NCI-H2171 (cell line): Measurements from ENCODE around the gene PPFIA2.

Experiments used
- DNase-seq: peaks from one replicate; lab custom pipeline; 2025; lab: John Stamatoyannopoulos, UW

PPFIA2 gene

GRCh38 chr12:81546811-81547210, 212.3 kb downstream of the PPFIA2 start:
- DNase-seq = no peak

DNA sequence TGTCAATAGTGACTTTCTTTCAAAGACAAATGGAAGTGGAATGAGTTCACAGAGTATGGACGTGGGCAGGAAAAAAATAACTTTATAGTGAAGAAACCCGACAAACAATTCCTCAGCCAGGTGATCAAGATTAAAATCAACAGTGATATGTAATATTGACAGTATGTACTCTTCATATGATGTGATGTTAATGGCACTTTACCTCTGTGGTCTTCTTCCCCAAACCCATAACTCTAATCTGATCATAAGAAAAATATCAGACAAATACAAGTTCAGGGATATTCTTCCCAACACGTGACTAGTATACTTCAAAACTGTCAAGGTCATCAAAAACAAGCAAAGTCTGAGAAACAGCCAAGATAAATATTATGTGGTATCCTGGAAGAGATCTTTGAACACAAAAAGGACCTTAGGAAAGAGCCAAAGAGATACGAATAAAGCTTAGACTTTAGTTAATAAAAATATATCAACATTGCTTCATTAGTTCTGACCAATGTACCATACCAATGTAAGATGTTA, 215.5 kb downstream of the PPFIA2 start:
- no peak for DNase-seq

DNA sequence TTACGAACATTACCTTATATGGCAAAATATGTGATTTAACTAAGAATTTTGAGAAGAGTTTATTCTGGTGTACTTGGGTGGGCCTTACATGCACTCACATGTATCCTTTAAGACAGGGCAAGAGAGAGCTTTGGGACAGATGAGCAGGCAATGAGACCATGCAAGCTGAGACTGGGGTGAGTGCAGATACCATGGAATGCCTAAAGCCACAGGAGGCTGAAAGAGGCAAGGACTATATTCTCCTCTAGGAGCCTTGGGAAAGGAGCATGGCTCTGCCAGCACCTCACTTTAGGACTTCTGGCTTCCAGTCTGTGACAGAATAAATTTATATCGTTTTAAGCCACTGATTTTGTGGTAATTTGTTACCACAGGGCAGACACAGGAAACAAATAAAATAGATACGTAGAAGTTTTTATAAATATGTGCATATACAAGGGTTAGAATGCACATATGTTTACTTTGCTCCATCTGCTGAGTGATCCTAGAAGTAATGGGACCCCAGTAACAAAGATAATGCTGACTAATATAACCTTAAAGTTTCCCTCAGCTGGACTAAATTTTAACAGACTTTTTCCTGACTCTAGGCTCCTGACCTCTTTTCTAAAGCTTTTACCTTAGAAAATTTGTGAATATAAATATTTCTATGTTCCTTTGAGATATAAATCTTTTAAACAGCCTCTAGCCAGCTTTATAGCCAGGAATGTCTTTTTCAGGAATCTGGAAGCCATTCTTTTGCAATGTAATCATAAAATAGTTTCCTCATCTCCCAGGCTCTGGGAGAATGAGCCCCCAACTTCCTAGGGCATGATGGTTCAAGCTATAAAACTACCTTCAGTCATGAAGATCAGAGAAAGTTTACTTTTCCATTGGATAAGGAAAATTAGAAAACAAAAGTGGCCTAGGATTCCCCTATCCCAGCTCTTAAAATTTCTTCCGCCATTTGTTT, 216.8 kb downstream of the PPFIA2 start:
- DNase-seq = no peak

GRCh38 chr12:81541121-81541520, 218.0 kb downstream of the PPFIA2 start:
- DNase-seq = no peak

DNA sequence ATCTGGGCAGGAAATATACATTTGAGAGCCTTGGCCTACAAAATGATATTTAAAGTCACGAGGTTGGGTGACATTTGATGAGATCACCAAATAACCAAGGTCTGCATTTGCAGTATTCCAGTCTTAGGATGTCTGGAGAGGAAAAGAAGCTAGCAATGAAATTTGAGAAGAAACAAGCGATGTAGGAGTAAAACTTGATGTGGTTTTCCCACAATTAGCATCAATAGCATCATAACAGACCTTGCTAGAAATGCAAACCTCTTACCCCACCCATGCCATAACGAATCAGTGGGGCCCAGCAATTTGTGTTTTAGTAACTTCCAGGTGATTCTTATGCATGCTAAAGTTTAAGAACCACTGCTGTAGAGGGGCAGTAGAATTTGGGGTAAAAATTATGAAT, 219.9 kb downstream of the PPFIA2 start:
- no peak for DNase-seq

DNA sequence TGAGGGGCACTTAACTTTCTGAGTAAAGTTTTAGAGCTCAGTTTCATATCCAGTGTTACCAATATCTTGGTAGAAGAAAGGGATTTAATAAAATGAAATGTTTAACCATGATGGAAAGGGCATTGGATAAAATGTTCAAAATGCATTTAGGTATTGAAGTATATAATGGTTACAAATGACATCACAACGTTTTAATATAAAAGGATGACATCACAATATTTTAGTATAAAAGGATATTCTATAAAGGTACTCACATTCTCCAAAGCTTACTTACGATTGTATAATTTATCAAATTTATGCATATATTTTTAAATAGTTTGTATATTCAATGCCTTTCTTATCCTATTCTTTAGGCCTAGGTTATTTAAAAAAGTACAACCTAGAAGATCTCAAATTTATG, 226.1 kb downstream of the PPFIA2 start:
- DNase-seq = no peak

DNA sequence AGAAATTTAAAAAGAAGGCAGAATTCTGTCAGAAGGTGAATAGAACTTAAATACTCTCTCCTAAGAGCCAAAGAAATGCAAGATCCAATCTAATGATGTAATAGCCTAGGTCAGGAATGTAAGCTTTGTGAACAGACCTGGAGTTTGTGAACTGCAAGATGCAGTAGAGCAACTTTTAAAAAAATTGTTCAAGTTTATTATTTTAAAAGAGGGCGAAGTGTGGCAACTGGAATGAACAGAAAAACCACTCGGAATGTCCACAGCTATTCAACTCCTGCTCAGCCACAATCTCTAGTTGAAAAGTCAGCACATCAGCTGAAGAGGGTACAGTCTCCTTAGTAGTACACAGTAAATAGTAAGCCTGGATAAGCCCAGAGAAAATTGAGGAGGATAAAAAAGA, 228.8 kb downstream of the PPFIA2 start:
- DNase-seq = no peak

DNA sequence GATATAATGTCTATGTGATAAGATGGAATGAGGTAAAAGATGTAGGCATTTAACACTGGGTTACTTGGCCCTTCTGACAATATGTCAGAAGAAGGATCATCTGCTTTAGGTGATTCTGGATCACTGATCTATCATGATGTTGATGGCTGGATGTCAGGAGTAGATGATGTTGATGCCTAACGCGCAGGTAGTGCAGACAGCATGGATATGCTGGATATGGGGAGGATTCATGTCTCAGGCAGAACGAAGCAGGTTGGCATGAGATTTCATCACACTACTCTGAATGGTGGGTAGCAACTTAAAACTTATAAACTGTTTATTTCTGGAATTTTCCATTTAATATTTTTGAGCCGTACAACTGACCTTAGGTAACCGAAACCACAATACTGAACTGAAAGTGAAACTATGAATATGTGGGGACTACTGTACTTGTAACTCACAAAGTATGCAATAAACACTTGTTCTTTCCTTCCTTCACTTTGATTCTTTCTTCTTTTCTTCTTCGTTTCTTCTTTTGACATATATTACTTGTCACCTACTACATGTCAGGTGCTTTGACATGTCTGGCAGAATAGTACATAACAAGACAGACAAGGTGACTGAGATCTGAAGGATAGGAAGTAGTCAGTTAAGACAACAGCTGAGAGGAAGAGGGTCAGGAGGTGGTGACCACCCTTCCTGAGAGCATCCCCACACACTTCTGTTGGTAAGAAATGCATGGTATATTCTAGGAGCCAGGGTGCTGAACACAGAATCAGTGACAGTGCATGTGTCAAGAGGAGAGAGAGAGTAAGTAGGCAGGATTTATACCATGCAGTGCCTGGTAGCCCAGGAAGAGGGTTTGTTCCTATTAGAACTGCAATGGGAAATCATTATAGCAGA, 238.8 kb downstream of the PPFIA2 start:
- DNase-seq = no peak

DNA sequence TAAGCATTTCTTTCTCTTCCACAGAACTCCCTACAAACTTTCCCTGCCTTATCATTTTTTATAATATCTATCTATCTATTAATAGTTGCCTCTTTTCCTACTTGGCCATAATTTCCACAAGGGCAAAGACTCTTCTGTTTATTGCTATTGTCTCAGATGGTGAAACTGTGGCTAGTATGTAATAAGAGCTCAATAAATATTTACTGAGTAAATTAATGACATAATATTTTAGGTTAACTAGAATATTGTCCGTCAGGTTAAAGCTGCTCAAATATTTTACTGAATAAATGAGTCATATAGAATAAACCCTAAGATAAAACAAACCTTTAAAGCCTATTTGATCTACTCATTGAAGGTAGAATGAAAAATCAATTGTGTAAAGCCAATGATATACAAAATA, 240.5 kb downstream of the PPFIA2 start:
- DNase-seq = no peak

DNA sequence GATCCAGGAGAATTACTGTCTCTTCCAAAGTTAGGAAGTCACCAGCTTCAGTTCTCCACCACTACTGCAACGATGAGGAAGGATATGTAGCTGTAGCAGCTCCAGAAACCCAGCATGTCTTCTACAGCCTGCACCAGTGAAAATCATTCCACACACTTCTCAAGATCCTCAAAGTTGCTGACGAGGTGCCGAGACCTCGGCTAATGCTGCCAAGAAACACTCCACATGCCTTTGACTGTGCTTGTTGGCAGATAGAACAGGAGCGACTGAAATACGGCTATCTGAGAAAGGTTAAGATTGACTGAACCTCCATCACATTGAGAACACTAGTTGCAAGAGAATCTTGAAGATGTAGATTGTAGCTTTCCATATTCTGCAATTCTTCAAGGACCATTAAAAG, 241.9 kb downstream of the PPFIA2 start:
- no peak for DNase-seq

DNA sequence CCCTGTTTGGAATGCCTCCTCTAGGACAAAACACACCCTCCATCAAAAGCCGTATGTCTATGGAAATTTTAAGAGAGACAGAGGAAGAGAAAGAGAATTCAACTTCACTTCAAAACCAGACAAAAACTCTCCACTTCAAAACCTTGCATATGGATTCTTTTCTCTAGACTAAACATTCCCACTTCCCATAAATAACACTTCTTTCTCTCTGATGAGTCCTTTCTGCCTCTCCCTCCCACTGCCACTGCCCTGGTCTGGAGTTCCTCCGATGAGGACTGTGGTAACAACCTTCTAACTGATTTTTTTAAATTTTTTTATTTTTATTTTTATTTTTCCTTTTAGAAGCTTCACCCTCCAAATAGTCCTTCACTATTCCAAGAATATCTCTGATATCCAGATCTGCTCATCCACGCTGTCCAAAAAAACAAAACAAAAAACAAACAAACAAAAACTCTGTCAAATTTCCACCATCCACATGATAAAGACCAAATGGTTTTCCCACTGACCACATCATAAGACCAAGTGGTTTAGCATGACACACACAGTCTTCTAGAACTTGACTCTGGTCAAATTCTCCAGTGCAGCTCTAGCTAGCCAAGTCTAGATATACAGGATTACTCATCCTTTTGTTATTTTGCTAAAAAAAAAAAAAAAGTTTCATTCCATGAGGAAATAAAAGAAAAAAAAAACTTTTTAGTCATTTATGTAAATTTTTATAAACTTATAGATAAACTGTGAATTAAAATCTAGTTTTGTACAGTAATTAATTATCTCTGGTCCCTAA, 256.0 kb downstream of the PPFIA2 start:
- no peak for DNase-seq

DNA sequence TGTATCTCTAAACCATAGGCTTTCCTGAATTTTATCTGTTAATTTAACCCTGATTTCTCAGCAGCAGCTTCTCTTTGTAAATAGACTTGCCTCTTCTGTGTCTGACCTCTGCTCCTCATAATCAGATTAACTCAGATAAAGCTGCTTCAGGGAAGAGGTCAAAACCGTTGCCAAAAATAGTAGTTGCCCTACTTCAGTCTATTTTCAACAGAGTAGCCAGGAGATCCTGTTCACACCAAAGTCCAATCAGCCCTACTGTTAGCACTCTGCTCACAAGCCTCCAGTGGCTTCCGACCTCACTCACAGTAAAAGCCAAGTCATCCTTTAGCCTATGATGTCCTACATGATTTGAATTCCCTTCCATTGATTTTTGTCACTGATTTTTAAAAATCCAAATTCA, 258.4 kb downstream of the PPFIA2 start:
- DNase-seq = no peak

DNA sequence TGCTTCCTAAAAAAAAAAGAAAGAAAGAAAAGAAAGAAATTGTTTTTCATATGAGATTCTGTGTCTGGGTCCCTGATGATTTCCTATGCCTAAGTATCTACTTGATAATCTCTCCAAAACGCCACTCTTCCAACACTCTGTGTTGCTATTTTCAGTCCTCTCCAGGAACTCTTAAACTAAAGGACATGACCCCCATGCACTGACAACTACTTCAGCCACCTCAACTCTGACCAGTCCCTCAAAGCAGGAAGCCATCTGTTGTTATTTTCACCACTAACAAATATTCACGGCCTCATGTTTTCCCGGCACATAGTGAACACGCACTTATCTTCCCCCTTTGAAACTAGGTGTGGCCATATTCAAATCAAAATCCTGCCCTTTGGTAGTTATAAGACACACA, 259.3 kb downstream of the PPFIA2 start:
- no peak for DNase-seq

- DNase-seq = peak; percentile 21
These were observed 266.9 kb downstream of the PPFIA2 start for GRCh38 chr12:81492131-81492720.

DNA sequence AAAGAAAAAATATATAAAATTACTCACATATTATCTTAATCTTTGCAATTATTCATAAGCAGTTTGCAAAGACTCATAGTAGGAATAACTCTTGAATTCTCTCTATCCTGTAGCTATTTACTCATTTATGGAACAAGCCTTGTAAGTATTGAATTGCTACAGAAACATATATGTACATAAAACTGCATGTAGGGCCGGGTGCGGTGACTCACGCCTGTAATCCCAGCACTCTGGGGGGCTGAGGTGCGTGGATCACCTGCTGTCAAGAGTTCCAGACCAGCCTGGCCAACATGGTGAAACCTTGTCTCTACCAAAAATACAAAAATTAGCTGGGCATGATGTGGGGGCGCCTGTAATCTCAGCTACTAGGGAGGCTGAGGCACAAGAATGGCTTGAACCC, 286.2 kb downstream of the PPFIA2 start:
- no peak for DNase-seq

DNA sequence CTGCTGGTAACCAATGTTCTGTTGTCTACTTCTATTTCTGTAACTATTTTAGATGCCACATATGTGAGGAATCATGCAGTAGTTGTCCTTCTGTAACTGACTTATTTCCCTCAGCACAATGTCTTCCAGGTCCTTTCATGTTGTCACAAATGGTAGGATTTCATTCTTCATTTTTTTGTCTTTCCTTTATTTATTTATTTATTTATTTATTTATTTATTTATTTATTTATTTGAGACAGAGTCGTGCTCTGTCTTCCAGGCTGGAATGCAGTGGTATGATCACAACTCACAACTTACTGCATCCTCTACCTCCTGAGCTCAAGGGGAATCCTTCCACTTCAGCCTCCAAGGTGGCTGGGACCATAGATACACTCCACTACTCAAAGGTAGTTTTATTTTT, 288.2 kb downstream of the PPFIA2 start:
- no peak for DNase-seq

DNA sequence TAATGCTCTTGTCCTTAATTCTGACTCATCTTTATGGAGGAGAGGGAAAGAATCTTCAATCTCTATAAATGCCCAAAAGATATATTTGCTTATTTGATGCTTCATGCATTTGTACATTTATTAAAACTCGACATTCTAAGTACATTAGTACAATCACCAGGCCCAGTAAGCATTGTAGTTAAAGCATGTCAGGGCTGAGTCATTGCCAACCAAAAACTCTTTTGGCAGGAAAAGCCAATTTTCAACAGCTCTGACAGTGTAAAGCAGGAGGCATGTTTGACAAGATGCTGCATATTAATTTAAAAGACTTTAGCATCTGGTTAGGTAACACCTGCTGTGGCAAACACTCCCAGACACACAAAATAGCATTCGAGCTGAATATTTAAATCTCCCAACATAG, 290.9 kb downstream of the PPFIA2 start:
- peak; percentile 71 for DNase-seq

- no peak for DNase-seq
These were observed 293.3 kb downstream of the PPFIA2 start for GRCh38 chr12:81465876-81466275.

DNA sequence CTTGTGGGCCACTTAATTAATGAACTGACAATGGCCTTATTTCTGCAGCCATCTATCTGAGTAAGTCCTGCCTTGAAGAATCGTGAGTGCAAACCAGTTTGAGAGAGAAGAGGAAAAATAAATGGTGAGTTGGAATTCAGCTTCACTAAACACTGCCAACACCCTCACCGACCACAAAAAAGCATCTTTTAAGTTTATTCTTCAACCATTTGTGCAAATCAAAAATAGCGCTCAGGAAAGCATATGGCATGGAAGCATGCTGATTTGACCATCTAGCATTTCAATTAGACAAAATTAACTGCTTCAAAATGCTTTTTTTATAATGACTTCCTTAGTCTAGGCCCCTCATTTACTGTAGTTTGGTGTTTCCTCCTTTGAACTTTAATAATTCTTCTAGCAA, 294.0 kb downstream of the PPFIA2 start:
- DNase-seq = no peak

DNA sequence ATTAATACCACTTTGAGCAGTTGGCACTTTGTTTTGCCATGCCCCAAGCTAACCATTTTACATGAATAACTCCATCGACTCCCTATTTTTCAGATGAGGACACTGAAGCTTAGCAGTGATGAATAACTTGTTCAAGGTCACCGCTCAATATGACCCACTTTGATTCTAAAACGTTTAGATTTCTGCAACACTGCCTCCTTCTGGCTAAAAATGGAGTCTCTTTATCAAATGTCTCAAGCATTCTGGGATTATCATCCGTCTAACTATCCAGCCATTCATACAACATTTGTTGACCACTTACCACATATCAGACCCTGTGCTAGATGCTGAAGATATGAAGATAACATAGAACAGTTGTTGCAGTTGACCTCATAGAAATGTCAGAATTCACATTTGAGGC, 298.0 kb downstream of the PPFIA2 start:
- no peak for DNase-seq

DNA sequence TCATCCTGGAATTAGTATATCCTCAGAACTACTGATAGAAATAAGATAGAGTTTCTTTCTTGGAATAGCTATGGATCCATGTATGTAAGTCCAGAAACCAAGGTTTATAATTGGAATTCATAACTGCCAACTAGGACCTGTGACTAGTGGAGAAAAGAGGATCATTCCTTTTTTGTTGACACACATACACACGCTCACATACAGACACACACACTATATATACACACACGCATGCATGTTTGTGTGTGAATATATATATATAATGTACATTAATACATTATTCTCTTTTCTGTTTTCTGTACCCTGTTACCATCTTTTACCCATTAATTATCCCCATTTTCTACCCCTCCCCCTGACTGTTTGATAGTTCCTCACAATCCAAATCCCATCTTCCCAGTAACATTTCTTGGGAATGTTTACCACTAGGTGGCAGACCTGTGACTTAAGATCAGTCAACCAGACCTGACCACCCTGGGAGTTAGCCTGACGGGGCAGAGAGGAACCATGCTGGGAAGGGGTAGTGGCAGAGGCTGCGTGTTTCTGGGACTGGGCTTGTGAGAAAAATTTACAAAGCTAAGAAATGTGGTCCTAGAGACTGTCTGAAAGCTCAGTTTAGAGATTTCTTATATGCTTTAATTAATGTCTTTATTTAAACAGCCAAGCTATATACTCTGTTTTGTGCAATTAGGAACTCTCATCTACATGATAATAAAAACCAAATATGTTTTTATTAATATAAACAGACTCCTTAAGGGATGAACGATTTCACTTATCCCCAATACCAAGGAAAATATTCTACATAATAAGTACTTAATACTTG, 308.0 kb downstream of the PPFIA2 start:
- peak; percentile 54 for DNase-seq
